Hindlimb muscle (tissue), 1 donor: ENCODE results near the gene PIK3CB. TPM values are rescaled to one million over a fixed set of nuclear protein-coding genes. Genes with fewer than 3 reads are reported as not detected.

Source experiments
- DNase-seq: peaks from one replicate; pipeline ENCODE4 v3.0.0-alpha.2; 2013
- polyA plus RNA-seq: library from polyadenylated mRNA; unstranded; fragments of 120-200 nt; gene quantifications from one replicate; pipeline ENCODE4 v1.2.1, GENCODE V29; 2013; ENCODE audit not compliant: insufficient read length

The PIK3CB gene
- polyA plus RNA-seq, 1 donor = 12.1 TPM

DNA sequence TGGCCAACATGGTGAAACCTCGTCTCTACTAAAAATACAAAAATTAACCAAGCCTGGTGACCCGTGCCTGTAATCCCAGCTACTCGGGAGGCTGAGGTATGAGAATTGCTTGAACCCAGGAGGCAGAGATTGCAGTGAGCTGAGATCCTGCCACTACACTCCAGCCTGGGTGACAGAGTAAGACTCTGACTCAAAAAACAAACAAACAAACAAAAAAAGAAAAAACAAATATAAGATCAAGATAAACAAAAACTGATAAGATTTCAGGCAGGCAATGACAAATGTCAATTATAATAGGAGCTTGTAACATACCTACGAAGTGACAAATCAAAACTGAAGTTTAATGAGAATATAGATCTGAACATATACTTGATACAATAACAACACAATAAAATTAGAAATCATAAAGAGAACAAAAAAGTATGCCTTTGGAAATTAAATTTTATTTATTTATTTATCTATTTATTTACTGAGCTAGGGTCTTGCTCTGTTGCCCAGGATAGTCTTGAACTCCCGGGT lies 155.8 kb downstream of the PIK3CB start:
- DNase-seq = no peak

DNA sequence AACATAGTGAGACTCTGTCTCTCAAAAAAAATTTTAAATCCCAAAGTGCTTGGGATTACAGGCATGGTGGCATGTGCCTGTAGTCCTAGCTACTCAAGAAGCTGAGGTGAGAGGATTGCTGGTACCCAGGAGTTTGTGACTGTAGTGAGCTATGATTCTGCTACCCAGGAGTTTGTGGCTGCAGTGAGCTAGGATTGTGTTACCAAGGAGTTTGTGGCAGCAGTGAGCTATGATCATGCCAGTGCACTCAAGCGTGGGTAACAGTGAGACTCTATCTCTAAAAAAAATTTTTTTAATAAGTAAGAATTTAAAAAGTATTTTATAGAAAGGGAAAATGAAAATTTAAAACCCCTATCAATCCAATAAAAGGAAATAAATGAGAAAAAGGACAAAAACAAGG lies 156.6 kb downstream of the PIK3CB start:
- DNase-seq = no peak

DNA sequence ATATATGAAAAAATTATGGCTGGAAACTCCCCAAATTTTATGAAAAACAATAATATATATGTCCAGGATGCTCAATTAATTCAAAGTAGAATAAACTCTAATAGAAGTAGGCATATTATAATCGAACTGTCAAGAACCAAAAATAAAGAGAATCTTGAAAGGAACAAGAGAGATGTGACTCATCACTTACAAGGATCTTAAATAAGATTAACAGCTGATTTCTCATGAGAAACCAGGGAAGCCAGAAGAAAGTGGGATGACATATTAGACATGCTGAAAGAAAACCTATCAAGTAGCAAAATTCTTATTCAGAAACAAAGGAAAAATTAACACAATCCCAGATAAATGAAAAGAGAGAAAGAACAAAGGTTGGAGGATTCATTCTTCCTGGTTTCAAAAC lies 159.3 kb downstream of the PIK3CB start:
- DNase-seq = no peak

DNA sequence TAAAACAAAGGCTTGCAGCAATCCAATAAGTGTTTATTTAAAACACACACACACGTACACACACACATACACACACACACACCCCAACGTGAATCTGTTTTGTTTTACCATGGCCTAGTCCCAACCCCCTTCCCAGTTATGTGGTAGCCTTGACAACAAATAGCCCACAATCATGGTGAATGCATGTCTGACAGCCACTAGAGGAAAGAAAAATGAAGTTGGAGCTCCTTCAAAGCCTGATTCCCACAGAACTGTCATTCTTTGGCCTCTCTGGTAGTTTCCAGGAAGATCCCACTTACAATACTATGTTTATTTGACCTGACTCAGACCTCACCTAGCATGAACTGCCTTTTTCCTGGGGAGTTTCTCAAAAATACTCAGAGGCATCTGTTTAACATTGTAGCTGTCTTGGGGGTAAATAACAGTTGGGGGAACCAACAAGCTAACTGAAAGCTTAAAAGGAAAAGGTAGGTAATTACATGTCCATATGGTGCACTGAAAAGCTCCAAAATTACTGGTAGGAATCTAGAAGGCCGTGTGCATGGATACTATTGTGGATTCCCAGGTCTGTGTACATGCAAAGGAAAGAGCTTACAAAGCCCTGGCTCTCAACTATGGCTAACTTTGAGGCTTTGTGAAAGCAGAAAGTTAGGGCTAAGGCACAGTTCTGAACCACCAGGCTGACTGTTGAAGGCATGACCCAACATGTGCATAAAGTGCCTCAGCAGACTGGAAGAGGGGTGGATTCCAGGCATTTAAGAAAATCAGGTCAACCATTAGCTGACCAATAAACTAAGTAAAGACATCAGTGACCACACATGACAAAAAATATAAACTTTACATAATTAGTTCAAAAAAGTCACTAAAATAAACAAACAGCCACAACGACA lies 160.8 kb downstream of the PIK3CB start:
- DNase-seq = no peak

DNA sequence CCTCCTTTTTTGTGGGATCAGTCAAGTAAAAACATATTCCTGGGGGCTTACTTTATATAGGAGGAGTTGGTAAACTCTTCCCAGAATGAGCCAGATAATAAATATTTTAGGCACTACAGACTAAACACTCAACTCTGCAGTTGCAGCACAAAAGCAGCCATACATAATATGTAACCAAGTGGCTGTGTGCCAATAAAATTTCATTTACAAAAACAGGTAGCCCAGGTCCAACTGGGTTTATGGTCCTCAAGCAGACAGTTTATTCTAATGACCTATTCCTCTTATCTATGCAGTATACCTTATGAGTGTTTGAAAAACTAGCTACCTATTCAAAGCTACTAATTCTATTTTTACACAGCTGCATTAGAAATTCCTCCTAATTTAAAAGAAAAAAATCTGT lies 164.3 kb downstream of the PIK3CB start:
- no peak for DNase-seq

DNA sequence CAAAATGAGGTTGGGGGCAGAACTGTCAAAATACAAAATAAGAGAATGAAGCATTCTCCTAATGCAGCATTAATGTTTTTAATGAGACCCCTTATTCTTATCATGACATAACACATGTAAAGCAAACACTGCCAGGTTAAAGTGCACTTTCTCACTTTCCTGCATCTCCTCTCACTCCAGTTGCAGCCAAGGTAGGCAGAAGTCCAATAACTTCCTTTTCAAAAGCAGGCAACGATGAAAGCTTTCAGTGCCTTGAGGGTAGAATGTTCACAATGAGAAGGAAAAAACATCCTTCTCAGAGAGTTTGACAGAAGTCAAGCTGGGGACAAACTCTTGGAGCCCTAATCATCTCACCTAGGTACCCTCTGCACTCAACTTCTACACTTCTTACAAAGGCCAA lies 166.6 kb downstream of the PIK3CB start:
- DNase-seq = no peak

DNA sequence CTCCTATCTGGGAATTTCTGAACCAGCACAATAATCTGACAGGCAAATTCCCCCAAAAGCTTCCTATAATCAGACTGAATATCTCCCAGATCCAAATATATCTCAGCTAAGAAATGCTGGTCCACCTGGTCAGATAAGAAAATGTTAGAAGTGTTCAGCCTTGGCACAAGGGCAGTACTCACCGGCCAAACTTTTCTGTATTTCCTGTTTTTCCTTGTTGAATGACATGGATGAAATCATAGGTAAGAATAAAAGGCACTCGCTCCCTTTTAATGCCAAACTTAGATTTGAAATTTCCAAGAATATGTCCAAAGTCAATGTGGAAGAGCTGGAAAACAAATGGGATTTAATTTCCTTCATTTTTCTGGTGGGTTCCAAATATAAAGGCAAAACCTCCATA lies 177.2 kb downstream of the PIK3CB start:
- DNase-seq = no peak

DNA sequence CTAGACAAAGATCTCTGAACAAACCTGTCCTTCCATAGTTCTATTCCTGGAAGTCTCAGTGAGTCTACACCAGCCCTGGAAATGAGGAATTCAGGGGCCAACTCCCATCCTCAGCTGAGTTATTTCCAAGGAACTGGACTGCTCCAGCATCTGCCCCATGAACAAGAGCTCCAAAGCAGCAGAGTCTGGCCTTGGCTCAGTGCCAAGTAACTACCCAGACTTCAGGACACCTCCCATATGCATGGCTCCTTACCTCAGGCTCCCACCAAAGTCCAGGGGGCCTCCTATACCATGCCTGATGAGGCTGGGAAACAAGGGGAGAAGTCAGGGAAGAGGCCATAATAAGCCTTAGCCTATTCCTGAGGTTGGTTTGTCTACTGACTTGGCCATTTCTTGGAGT lies 181.2 kb downstream of the PIK3CB start:
- no peak for DNase-seq

DNA sequence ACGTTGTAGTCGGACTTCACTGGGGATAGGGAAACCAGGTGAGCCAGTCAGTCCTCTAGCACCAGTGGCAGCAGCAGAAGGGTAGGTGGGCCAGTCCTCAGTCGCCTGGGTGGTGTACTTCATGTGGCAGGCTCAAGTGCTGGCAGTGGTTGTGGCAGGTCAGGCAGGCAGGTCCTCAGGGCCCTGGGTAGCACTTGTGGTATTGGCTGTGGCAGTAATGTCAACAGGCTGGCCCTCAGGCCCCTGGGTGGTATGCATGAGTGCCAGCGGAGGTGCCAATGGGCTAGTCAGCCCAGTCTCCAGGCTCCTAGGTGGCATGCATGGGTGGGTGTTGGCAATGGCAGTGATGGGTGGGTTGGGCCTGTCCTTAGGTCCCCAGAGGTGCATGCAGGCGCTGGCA lies 185.6 kb downstream of the PIK3CB start:
- DNase-seq = no peak

DNA sequence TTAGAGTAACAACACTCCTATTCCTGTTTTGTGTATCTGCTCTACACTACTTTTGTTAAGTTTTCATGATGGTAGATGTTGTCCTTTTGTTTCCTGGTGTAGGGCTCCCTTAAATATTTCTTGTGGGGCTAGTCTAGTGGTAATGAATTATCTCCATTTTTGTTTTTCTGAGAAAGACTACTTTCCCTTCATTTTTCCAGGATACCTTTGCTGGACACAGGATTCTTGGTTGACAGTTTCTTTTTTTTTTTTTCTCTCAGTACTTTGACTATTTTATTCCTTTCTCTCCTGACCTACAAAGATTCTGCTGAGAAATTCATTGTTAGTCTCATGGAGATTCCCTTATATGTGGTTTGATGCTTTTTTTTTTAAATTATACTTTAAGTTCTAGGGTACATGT lies 188.2 kb downstream of the PIK3CB start:
- no peak for DNase-seq

DNA sequence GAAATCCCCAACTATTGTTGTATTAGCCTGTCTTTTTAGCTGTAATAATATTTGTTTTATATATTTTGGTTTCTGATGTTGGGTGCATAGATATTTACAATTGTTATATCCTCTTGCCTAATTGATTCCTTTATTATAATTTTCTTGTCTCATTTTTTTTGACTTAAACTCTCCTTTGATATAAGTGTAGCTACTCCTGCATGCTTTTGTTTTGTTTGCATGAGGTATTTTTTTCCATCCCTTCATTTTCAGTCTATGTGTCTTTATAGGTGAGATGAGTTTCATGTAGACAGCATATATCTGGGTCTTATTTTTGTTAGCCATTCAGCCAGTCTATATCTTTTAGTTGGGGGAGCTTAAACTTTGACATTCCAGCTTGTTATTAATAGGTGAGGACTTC lies 188.7 kb downstream of the PIK3CB start:
- no peak for DNase-seq

DNA sequence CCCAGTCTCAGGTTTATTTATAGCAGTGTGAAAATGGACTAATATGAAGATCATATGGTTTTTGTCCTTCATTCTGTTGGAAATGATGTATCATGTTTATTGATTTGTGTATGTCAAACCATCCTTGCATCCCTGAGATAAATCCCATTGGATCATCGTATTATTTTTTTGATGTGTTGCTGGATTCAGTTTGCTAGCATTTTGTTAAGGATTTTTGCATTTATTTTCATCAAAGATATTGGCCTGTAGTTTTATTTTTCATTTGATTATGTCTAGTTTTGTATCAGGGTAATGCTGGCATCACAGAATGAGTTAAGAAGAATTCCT lies 191.8 kb downstream of the PIK3CB start:
- no peak for DNase-seq

DNA sequence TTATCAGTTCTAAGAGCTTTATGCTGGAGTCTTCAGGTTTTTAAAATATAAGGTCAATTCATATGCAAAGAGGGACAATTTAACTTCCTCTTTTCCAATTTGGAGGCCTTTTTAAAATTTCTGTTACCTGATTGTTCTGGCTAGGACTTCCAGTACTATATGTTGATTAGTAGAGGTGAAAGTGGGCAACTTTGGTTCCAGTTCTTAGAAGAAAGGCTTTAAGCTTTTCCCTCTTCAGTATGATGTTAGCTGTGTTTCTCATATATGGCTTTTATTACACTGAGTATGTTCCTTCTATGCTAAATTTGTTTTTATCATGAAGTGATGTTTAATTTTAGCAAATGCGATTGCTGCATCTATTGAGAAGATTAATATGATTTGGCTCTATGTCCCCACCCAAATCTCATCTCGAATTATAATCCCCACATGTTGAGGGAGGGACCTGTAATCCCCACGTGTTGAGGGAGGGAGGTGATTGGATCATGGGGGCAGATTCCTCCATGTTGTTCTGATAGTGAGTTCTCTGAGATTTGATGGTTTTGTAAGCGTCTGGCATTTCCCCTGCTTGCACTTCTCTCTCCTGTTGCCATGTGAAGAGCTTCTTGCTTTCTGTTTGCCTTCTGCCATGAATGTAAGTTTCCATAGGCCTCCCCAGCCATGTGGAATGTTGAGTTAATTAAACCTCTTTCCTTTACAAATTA lies 192.4 kb downstream of the PIK3CB start:
- DNase-seq = no peak

DNA sequence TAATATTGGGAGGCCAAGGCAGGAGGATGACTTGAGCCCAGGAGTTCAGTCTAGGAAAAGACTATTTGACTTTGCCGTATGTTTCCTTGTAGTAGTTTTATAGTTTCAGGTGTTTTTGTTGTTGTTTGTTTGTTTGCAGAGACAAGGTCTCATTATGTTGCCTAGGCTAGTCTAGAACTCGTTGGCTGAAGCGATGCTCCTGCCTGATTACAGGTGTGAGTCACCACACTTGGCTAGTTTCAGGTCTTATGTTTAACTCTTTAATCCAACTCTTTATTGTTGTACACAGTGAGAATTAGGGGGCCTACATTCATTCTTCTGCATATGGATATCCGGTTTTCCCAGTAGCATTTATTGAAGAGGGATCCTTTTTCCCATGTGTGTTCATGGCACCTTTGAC lies 194.2 kb downstream of the PIK3CB start:
- DNase-seq = no peak

DNA sequence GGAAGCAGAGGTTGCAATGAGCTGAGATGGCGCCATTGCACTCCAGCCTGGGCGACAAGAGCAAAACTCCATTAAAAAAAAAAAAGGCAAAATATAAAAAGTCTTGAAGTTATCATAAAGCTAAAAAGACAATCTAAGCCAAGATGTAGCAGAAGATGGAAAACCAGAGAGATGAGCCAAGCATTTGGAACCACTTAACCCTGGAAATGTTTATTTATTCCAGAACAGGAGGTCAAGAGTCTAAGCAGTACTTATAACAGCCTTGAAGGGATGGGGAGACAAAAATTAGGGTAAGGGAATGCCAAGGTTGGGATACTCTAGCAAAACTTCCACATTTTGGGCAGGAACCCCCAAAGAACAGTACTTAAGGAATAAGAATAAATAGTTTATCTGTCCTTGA lies 196.1 kb downstream of the PIK3CB start:
- DNase-seq = peak; percentile 27

DNA sequence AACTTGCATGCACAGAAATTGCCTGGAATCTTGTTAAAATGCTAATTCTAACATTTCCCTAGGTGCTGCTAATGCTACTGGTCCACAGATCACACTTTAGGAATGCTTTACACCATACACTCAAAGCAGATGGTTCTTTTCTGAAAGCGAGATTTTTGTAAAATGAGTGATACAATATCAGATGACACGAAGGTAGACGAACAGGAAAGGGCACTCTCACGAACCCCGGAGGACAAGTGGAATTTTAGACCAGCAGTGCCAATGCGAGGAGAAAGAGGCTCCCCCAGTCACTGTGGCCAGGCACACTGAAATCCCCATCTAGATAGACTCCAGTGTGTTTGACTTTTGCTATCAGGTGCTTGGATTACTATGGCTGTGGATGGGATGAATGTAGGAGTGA lies 205.2 kb downstream of the PIK3CB start:
- DNase-seq = no peak

DNA sequence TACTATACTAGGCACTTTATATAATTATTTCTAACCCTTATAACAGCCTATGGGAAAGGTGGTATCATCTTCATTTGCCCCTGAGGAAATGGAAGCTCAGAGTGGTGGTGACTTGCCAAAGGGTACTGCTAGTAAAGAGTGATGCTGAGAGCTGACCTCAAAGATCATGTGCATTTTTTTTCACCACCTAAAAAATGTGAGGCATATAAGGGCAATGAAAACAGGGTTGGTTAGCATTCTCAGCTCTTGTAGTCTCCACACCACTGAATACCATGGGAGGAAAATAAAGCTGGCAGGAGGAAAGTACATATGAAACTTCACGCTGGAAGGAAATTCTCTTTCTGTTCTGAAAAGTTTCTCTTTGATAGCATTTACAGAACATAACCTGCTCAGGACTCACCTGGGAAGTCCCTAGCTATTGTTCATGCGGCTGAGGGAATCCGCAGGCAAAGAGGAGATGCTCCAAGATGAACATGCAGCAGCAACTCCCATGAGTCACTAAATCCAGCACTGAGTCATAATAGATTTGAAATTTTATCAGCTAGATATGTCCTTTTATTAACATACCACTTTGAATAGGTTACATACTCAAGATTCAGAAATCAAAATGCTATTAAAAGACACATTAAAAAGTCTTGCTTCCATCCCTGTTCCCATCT lies 208.9 kb downstream of the PIK3CB start:
- DNase-seq = no peak

DNA sequence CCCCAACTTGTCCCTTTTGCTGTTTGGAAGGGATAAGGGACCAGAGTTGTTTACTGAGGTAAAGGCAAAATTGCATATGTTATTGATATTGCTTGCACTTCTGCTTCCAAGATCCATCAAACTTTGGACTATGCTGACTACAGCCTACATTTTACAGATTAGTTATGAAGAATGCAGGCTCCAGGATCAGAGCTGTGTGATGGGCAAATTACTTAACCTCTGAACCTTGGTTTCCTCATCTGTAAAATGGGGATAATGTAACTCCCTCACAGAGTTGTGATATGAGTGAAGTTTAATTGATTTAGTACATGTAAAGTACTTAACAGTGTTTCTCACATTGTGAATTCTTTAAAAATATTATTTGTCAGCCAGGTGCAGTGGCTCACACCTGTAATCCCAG lies 210.2 kb downstream of the PIK3CB start:
- no peak for DNase-seq

DNA sequence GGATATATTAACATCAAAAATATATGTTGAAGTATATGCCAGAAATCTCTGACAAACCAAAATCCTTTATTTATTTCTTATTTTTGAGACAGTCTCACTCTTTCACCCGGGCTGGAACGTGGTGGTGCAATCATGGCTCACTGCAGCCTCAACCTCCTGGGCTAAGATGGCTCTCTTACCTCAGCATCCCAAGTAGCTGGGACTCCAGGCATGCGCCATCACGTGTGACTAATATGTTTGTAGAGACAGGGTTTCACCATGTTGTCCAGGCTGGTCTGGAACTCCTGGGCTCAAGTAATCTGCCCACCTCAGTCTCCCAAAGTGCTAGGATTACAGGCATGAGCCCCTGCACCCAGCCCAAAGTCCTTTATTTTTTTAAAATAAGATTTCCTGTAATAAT lies 214.3 kb downstream of the PIK3CB start:
- DNase-seq = no peak

DNA sequence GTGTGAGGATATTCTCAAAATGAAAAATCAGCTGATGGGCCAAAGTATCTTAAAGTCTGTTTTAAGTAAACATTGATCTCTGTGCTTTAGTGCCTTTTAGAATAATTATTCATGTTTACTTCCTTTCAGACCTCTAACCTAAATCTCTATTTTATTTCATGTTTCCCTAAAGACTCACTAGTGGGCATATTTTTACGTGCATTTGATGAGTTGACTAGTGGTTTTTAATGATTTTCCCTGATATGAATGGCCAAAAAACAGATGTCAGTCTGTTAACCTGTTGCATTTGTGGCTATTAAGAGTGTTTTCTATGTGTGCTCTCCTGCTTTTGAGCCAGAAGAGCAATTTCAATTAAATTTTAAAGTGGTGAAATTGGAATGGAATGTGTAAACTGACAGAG lies 219.3 kb downstream of the PIK3CB start:
- DNase-seq = no peak

DNA sequence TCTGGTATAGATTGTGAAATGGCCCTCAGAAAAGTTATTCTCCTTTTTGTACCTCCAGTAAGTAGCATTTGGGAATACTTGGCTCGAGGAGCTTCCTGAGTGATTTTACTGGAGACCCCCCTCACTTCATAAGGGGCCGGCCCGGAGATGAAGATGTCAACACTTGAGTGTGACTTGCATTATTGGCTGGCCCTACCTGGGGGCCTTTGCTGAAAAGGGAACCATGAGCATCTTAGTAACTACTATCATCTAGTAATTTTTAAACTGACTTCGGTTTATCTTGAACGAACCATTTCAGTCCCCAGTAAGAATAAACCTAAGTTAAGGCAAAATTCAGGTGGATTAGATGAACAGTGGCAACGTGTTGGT lies 224.8 kb downstream of the PIK3CB start:
- DNase-seq = no peak

DNA sequence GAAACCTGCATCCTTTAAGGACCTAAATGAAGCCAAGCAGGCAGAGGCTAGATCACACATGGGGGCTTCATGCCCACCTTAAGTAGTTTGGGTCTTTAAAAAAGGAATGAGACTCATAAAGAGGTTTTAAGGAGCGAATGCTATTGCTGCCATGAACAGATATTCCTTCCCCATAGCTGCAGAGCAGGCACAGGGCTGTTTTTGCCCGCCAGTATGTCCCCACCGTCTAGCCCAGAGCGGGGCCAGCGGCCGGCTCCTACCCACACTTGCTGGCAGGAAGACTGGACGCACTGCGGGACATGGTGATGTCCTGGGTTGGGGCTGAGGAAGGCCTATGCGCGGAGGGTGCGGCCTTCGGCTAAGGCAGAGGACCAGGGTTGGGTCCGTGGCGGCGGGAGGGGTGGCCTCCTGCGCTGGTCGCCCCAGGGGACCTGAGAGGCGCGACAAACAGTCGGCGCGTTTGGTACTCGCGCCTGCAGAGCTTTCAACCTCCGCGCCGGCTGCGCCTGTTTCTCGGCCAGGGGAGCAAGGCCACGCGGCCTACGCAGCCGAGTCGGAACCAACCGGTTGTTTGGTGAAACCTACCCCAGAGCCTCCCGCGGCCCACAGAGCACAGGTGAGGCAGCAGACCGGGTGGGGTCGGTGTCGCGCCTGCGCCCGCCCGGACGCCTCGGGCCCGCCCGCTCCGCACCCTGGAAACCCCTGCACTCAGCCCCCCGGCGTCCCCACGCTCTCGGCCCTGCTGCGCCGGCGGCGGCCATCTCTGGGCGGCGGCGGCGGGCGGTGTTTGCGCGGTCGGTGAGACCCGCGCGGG lies 226.2 kb downstream of the PIK3CB start, which contains the start of gene FAIM:
TSS of gene FAIM (plus strand) at position 450 of the 814 bp plus-strand sequence. CDS start 10,956 bp downstream, outside the sequence.
- peak; percentile 74 for DNase-seq
